SU-DHL-6 (cell line): Measurements from ENCODE around the gene CDH23.

Experiments used
- H2AFZ ChIP-seq: fragments of 200-600 bp; sonication (generic); 2 replicates; pipeline ENCODE4 v1.6.1; 2014; ENCODE audit warnings: low read depth, mild to moderate bottlenecking, moderate library complexity, mixed read lengths, antibody characterized with exemption, low read length; ENCODE audit not compliant: severe bottlenecking
- H3F3A ChIP-seq: fragments of 200-600 bp; shearing (Covaris generic); 2 replicates; pipeline ENCODE4 v1.6.0; 2016; ENCODE audit warnings: antibody characterized with exemption, mild to moderate bottlenecking; ENCODE audit not compliant: insufficient read depth
- H3K27ac ChIP-seq: fragments of 200-600 bp; sonication (generic); 2 replicates; pipeline ENCODE4 v1.5.1; 2016; ENCODE audit warnings: low read depth, mild to moderate bottlenecking, low read length, moderate library complexity, mixed read lengths
- H3K27me3 ChIP-seq: fragments of 200-600 bp; sonication (generic), shearing (Covaris generic); 2 replicates; pipeline ENCODE4 v1.6.0; 2014; ENCODE audit warnings: mild to moderate bottlenecking, low read length
- H3K36me3 ChIP-seq: fragments of 200-600 bp; sonication (generic); 2 replicates; pipeline ENCODE4 v1.6.1; 2014; ENCODE audit warnings: mild to moderate bottlenecking, low read length, mixed read lengths
- H3K4me2 ChIP-seq: fragments of 300-600, 200-600 bp; shearing (Covaris generic), sonication (generic); 2 replicates; pipeline ENCODE4 v1.6.0; 2014; ENCODE audit warnings: low read length, low read depth, mild to moderate bottlenecking; ENCODE audit not compliant: poor library complexity, severe bottlenecking
- H3K4me3 ChIP-seq: fragments of 200-600 bp; sonication (generic); 2 replicates; pipeline ENCODE4 v1.5.1; 2014; ENCODE audit warnings: antibody characterized with exemption, low read length, mild to moderate bottlenecking, mixed read lengths; ENCODE audit not compliant: insufficient read depth, poor library complexity, severe bottlenecking
- H3K79me2 ChIP-seq: fragments of 200-600 bp; sonication (generic); 2 replicates; pipeline ENCODE4 v1.6.1; 2014; ENCODE audit warnings: mild to moderate bottlenecking, low read length, moderate library complexity; ENCODE audit not compliant: insufficient read depth
- H3K9ac ChIP-seq: fragments of 200-600 bp; sonication (generic); 2 replicates; pipeline ENCODE4 v1.7.0; 2014; ENCODE audit warnings: mild to moderate bottlenecking, low read length
- H3K9me2 ChIP-seq: fragments of 200-600 bp; sonication (generic); replicated peaks from 2 replicates; pipeline ENCODE4 v1.6.1; 2014; ENCODE audit warnings: low read length; ENCODE audit not compliant: insufficient read depth
- H3K9me3 ChIP-seq: fragments of 200-600 bp; sonication (generic); 2 replicates; pipeline ENCODE4 v1.6.1; 2014; ENCODE audit warnings: low read length, mixed read lengths; ENCODE audit not compliant: insufficient read depth
- H4K20me1 ChIP-seq: fragments of 200-600 bp; sonication (generic); 2 replicates; pipeline ENCODE4 v1.6.1; 2014; ENCODE audit warnings: low read depth, mild to moderate bottlenecking, antibody characterized with exemption, low read length, moderate library complexity, mixed read lengths
- EZH2phosphoT487 ChIP-seq: fragments of 200-600 bp; sonication (generic), shearing (Covaris generic); conservative IDR thresholded peaks from 2 replicates; pipeline ENCODE4 v1.6.1; 2018; ENCODE audit warnings: mild to moderate bottlenecking, antibody characterized with exemption, low read length, moderate library complexity, mixed read lengths
- TF ChIP-seq, protein P1 (sequence below): fragments of 200-600 bp; sonication (generic); IDR thresholded peaks from one replicate; pipeline ENCODE4 v1.5.1; 2017; ENCODE audit warnings: antibody characterized with exemption, mild to moderate bottlenecking, low read length, moderate library complexity; ENCODE audit not compliant: insufficient read depth, poor library complexity, severe bottlenecking

CDH23 gene

DNA sequence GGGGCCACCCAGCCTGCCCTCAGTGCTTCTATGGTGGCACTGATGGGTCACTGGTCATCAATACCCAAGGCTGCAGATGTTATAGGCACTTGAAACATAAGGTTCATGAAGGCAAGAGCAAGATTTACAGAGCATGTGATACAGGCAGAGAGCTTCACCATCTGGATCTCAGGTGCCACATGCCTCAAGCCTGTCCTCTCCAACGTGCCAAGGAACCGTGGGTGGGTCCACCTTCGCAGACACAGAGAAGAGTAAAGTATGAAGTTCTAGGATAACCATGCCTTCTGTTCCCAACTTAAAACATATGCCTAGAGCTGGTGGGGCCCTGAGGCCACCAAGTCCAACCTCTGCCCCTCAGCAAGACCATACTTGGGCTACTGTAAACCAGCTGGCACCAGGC lies 26.7 kb upstream of the CDH23 start:
- Histone ChIP-seq H3K9me3 (no peaks in the 10 kb centered on the region), H2AFZ (no peak overlapping the region), H3K79me2 (no peaks in the 10 kb centered on the region), H3K4me2 (no peak overlapping the region), H3F3A (no peaks in the 10 kb centered on the region), H4K20me1 (no peaks in the 10 kb centered on the region), H3K9ac (no peak overlapping the region), H3K27me3 (no peaks in the 10 kb centered on the region), H3K36me3 (no peaks in the 10 kb centered on the region), H3K4me3 (no peak overlapping the region), H3K27ac (no peak overlapping the region), H3K9me2 (no peaks in the 10 kb centered on the region)
- TF ChIP-seq, protein P1, sequence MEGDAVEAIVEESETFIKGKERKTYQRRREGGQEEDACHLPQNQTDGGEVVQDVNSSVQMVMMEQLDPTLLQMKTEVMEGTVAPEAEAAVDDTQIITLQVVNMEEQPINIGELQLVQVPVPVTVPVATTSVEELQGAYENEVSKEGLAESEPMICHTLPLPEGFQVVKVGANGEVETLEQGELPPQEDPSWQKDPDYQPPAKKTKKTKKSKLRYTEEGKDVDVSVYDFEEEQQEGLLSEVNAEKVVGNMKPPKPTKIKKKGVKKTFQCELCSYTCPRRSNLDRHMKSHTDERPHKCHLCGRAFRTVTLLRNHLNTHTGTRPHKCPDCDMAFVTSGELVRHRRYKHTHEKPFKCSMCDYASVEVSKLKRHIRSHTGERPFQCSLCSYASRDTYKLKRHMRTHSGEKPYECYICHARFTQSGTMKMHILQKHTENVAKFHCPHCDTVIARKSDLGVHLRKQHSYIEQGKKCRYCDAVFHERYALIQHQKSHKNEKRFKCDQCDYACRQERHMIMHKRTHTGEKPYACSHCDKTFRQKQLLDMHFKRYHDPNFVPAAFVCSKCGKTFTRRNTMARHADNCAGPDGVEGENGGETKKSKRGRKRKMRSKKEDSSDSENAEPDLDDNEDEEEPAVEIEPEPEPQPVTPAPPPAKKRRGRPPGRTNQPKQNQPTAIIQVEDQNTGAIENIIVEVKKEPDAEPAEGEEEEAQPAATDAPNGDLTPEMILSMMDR: no peak

DNA sequence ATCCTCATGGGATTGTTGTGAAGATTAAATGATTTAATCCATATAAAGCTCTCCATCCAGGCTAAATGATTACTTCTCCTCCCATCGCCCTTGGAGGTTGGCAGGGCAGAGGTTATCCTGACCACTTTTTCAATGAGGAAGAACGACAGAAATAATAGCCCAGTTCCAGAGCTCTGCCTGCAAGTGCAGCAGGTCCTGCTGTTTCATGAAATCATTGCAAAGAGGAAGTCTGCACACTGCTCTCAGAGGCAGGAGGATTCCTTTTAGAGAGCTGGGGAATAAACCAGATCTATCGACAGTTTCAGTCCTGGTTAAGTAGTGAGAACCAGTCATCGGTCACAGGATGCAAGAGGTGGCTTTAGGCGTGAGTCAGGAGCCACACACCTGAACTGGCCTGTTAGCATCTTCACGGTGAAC lies 25.0 kb upstream of the CDH23 start:
- TF ChIP-seq, protein P1: no peak
- no peak for TF ChIP-seq EZH2phosphoT487
- Histone ChIP-seq H4K20me1 (no peaks in the 10 kb centered on the region), H3K27me3 (no peaks in the 10 kb centered on the region), H2AFZ (no peak overlapping the region), H3K9me3 (no peaks in the 10 kb centered on the region), H3F3A (no peaks in the 10 kb centered on the region), H3K36me3 (no peaks in the 10 kb centered on the region), H3K9me2 (no peaks in the 10 kb centered on the region), H3K79me2 (no peaks in the 10 kb centered on the region), H3K27ac (no peak overlapping the region), H3K9ac (no peak overlapping the region), H3K4me2 (no peak overlapping the region), H3K4me3 (no peak overlapping the region)

DNA sequence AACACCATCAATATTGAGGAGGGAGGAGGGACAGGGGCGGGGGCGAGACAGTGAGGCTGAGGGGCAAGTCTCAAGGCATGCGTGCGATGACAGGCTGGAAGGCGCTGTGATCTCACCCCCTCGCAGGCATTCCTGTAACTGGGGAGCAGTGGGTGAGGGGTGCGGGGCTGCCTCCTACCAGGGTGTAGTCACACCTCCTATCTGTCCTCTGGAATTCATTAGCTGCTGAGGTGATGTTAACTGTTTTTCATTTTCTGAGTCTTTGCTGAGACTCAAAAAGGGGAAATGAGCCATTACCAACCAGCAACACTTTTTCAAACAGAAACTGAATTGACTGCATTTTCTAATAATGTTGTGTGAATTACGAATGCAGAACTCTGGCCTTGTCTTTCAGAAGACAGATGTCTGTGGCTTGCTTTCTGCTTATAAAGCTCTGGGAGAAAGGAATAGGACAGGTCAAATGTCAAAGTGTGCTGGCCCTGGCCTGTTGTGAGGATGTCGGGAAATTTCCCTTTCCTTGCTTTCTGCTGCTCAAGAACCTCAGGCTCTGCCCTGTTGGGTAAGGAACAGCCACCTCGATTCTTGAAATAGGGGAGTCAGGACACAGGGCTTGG lies 23.7 kb upstream of the CDH23 start:
- no peak for TF ChIP-seq EZH2phosphoT487
- TF ChIP-seq, protein P1: no peak
- Histone ChIP-seq H3K9ac (no peak overlapping the region), H3K27me3 (no peaks in the 10 kb centered on the region), H3K79me2 (no peaks in the 10 kb centered on the region), H3K9me2 (no peaks in the 10 kb centered on the region), H3K27ac (no peak overlapping the region), H3K4me2 (no peak overlapping the region), H3K36me3 (no peaks in the 10 kb centered on the region), H2AFZ (no peak overlapping the region), H4K20me1 (no peaks in the 10 kb centered on the region), H3K9me3 (no peaks in the 10 kb centered on the region), H3K4me3 (no peak overlapping the region), H3F3A (no peaks in the 10 kb centered on the region)
